CD14-positive monocyte (primary cell): ENCODE measurements around the gene ADIRF. TPM values are rescaled to one million over a fixed set of nuclear protein-coding genes. Genes with fewer than 3 reads are reported as not detected.
"Not testable (repeated sequence)": the region's sequence is repeated elsewhere in the genome, so short reads cannot be mapped to it uniquely, and the experiment has no call there.

Experiments
- DNase-seq, 3 donors: peaks; one replicate each; pipeline ENCODE4 v3.0.0-alpha.2; 2011 to 2022
- H2AFZ ChIP-seq: 2 replicates; pipeline ENCODE4 v1.6.0; 2012; ENCODE audit warnings: mild to moderate bottlenecking, low read depth, low read length, inconsistent platforms; ENCODE audit not compliant: insufficient read depth, poor library complexity, severe bottlenecking
- H3K27ac ChIP-seq, 2 donors: 1 replicate in 1 of 2; 2 replicates in 1 of 2; pipeline ENCODE4 v1.5.1; 2012 to 2013; ENCODE audit warnings: low read length in 2 of 2, control low read depth in 1 of 2, inconsistent platforms in 1 of 2, low read depth in 1 of 2, mild to moderate bottlenecking in 1 of 2
- H3K27me3 ChIP-seq, 2 donors: one replicate each; pipeline versions ENCODE4 v1.6.0 to v1.6.1; 2011 to 2013; ENCODE audit warnings: low read length in 2 of 2; ENCODE audit not compliant: control insufficient read depth in 2 of 2, insufficient read depth in 2 of 2
- H3K36me3 ChIP-seq, 2 donors: replicated peaks in 1 of 2; 1 replicate in 1 of 2; 2 replicates in 1 of 2; pipeline versions ENCODE4 v1.5.1 to v1.6.1; 2012 to 2013; ENCODE audit warnings: low read length in 2 of 2, control low read depth in 1 of 2, inconsistent platforms in 1 of 2, mild to moderate bottlenecking in 1 of 2; ENCODE audit not compliant: insufficient read depth in 2 of 2, control insufficient read depth in 1 of 2
- H3K4me1 ChIP-seq, 2 donors: 1 replicate in 1 of 2; 2 replicates in 1 of 2; pipeline versions ENCODE4 v1.5.1 to v1.6.1; 2012 to 2013; ENCODE audit warnings: low read length in 2 of 2, control low read depth in 1 of 2, inconsistent platforms in 1 of 2, mild to moderate bottlenecking in 1 of 2, moderate library complexity in 1 of 2; ENCODE audit not compliant: insufficient read depth in 2 of 2, control insufficient read depth in 1 of 2
- H3K4me2 ChIP-seq: replicated peaks from 2 replicates; pipeline ENCODE3; 2012; ENCODE audit warnings: low read length, moderate library complexity, mild to moderate bottlenecking; ENCODE audit not compliant: poor library complexity, severe bottlenecking; ENCODE audit errors: extremely low read depth
- H3K4me3 ChIP-seq, 3 experiments: fragments of 200-600 bp in 1 of 3; sonication (generic) in 1 of 3; replicated peaks in 1 of 3; 1 replicate in 2 of 3; 2 replicates in 1 of 3; pipeline ENCODE4 v1.5.1; 2011 to 2013; ENCODE audit warnings: low read length in 3 of 3, mild to moderate bottlenecking in 3 of 3, control low read depth in 2 of 3, low read depth in 2 of 3, inconsistent platforms in 1 of 3, moderate library complexity in 1 of 3
- H3K79me2 ChIP-seq: 2 replicates; pipeline ENCODE4 v1.6.0; 2012; ENCODE audit warnings: mild to moderate bottlenecking, control low read depth, inconsistent platforms, low read length, moderate library complexity; ENCODE audit not compliant: insufficient read depth
- H3K9ac ChIP-seq: 2 replicates; pipeline ENCODE4 v1.6.0; 2017; ENCODE audit warnings: low read length, mild to moderate bottlenecking; ENCODE audit not compliant: insufficient read depth, poor library complexity, severe bottlenecking
- H3K9me3 ChIP-seq, 2 donors: replicated peaks in 1 of 2; 1 replicate in 1 of 2; 2 replicates in 1 of 2; pipeline versions ENCODE4 v1.5.1 to v1.6.1; 2012 to 2013; ENCODE audit warnings: low read length in 2 of 2, control low read depth in 1 of 2; ENCODE audit not compliant: control insufficient read depth in 1 of 2, insufficient read depth in 1 of 2
- H4K20me1 ChIP-seq: 2 replicates; pipeline ENCODE4 v1.6.0; 2012; ENCODE audit warnings: mild to moderate bottlenecking, low read length, control low read depth, moderate library complexity; ENCODE audit not compliant: insufficient read depth
- H3K27ac Mint-ChIP-seq, 7 donors: one replicate each; pipeline ENCODE4 v1.8.0; 2020; ENCODE audit warnings: mild to moderate bottlenecking in 7 of 7, mixed read lengths in 7 of 7, moderate library complexity in 6 of 7, inconsistent platforms in 2 of 7
- H3K27me3 Mint-ChIP-seq, 3 donors: one replicate each; pipeline ENCODE4 v1.8.0; 2021 to 2022; ENCODE audit warnings: low read depth in 3 of 3, mild to moderate bottlenecking in 3 of 3, mixed read lengths in 3 of 3, moderate library complexity in 3 of 3, inconsistent platforms in 1 of 3
- H3K36me3 Mint-ChIP-seq, 2 donors: one replicate each; pipeline ENCODE4 v1.8.0; 2020; ENCODE audit warnings: mixed read lengths in 2 of 2, inconsistent platforms in 1 of 2, mild to moderate bottlenecking in 1 of 2
- H3K4me1 Mint-ChIP-seq: one replicate; pipeline ENCODE4 v1.8.0; 2020; ENCODE audit warnings: mild to moderate bottlenecking, mixed read lengths
- H3K4me3 Mint-ChIP-seq, 2 donors: one replicate each; pipeline ENCODE4 v1.8.0; 2020; ENCODE audit warnings: mild to moderate bottlenecking in 2 of 2, mixed read lengths in 2 of 2, moderate library complexity in 1 of 2
- H3K9me3 Mint-ChIP-seq, 7 donors: one replicate each; pipeline ENCODE4 v1.8.0; 2020 to 2022; ENCODE audit warnings: mixed read lengths in 7 of 7, mild to moderate bottlenecking in 6 of 7, moderate library complexity in 6 of 7, inconsistent platforms in 2 of 7
- WGBS: methylation state at CpG from one replicate; pipeline ENCODE4 v1.1.5; 2013; ENCODE audit warnings: missing lambda C conversion rate; ENCODE audit not compliant: insufficient coverage; 5-methylcytosine and 5-hydroxymethylcytosine counted together
- intact Hi-C, 2 donors: fragments of 100-400 bp; cut with micrococcal nuclease; formaldehyde crosslinking; loops; one replicate each; pipeline versions ENCODE4 v1.15.0 to v1.15.1; 2023
- polyA plus RNA-seq, 3 donors: library from polyadenylated mRNA; depleted of rRNA in 1 of 3; unstranded in 2 of 3; stranded (reverse) in 1 of 3; fragments of 300-500 nt in 2 of 3; fragments of >200 nt in 1 of 3; fragmentation: Illumina TruSeq in 2 of 3; gene quantifications; 1 replicate in 2 of 3; 2 replicates in 1 of 3; pipeline ENCODE4 v1.2.3, GENCODE V29; 2012 to 2021
- small RNA-seq: library from RNA; depleted of rRNA; stranded (forward); fragments of <200 nt; gene quantifications from one replicate; pipeline ENCODE3, GENCODE V24; 2012; ENCODE audit warnings: low read depth; ENCODE audit not compliant: insufficient read length

Gene ADIRF
- polyA plus RNA-seq, 3 donors, result 0.19 TPM; not detected in 2

DNA sequence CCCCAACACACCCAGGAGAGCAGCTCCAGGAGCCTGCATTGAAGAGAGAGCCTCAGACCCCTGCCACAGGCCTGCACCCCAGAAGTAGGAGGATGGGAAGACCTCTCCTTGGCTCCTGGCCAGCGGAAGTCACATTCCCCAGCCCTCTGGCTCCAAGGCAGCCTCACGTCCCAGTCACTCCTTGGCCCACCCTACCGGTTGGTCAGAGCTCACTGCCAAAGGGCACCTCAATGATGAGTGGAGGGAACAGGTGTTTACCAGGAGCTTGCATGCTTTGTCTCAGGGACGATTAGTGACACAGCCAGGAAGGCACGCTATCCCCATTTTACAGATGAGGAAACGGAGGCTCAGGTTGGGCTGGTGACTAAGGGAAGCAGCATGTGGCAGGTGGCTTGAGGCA lies 50.8 kb downstream of the ADIRF start:
- 90% methylated on average over 2 of the region's 6 CpGs for WGBS
- H3K9me3 Mint-ChIP-seq, H3K27me3 Mint-ChIP-seq, H3K9me3 ChIP-seq, H3K4me1 Mint-ChIP-seq, intact Hi-C loops, H3K36me3 ChIP-seq, H2AFZ ChIP-seq, H3K4me2 ChIP-seq, DNase-seq, H3K27ac Mint-ChIP-seq, H3K4me1 ChIP-seq, H3K4me3 Mint-ChIP-seq, H3K27ac ChIP-seq, H3K79me2 ChIP-seq, H3K27me3 ChIP-seq, H3K36me3 Mint-ChIP-seq, H4K20me1 ChIP-seq, H3K4me3 ChIP-seq, H3K9ac ChIP-seq: not testable (repeated sequence)

DNA sequence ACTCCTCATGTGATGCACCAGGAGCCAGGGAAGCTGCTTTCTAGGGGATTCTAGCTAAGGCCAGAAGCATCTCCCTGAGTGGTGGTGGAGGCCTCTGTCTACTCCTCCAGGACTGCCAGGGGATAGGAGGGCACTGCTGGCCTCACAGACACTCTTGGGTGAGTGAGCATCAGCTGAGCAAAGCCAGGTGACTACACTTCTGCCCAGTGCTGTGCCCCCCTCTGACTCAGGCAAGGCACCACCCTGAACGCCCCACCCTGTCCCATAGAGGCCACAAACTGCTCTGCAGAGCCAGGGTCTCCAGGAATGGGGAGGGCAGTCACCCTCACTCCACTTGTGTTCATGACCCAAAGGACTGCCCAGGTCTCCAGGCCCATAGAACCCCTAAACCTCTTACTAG lies 51.2 kb downstream of the ADIRF start:
- WGBS, result 100% methylated on average over 1 of the region's 1 CpG
- H3K4me3 ChIP-seq, H3K27ac ChIP-seq, H3K9me3 Mint-ChIP-seq, intact Hi-C loops, H4K20me1 ChIP-seq, H3K27ac Mint-ChIP-seq, H3K9ac ChIP-seq, H3K4me1 ChIP-seq, H3K36me3 Mint-ChIP-seq, H3K4me1 Mint-ChIP-seq, H3K27me3 Mint-ChIP-seq, H3K79me2 ChIP-seq, H3K4me2 ChIP-seq, H3K9me3 ChIP-seq, H3K4me3 Mint-ChIP-seq, H2AFZ ChIP-seq, DNase-seq, H3K36me3 ChIP-seq, H3K27me3 ChIP-seq: not testable (repeated sequence)

DNA sequence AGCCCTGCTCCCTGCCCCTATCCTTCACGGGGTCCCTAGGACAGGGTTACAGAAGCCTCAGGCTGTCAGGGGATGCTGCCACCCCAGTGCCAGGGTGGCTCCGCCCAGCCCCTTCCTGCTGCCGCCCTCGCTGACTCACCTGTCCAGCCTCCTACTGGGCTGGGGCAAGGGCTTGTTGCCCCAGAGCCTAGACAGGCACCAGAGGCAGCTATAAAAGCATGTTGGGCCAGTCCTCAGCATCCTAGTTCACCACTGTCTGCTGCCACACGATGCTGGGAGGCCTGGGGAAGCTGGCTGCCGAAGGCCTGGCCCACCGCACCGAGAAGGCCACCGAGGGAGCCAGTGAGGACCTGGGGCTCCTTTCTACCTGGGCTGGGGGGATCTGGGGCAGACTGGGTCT lies 51.8 kb downstream of the ADIRF start, which contains the start of gene FAM25A:
Gene FAM25A, plus strand, starts transcription at position 239 of the 400 bp plus-strand sequence. Its CDS starts 31 bp downstream, at position 270.
- H3K9me3 Mint-ChIP-seq, H3K27me3 Mint-ChIP-seq, H3K27ac Mint-ChIP-seq, H3K4me3 ChIP-seq, H2AFZ ChIP-seq, H3K4me1 Mint-ChIP-seq, H3K36me3 ChIP-seq, H3K9me3 ChIP-seq, intact Hi-C loops, H3K9ac ChIP-seq, H3K4me3 Mint-ChIP-seq, H3K27ac ChIP-seq, H3K27me3 ChIP-seq, H3K4me2 ChIP-seq, H3K36me3 Mint-ChIP-seq, H3K79me2 ChIP-seq, H3K4me1 ChIP-seq, H4K20me1 ChIP-seq, DNase-seq: not testable (repeated sequence)
- WGBS, result 89% methylated on average over 4 of the region's 9 CpGs

Small RNA genes within 50 kb of the gene (small RNA-seq; reads per million reads assigned to genes)
- gene BMS1P3, result not detected
- not detected for gene FAM25A

Other genes with a start within 250 kb of the ADIRF start
- under 1 TPM; 0.25 to 0.67 (median 0.61) TPM for gene BMPR1A, start 211.9 kb upstream of the ADIRF start, polyA plus RNA-seq
- 1 to 10 TPM in 1 of 3 donors, under 1 TPM in 1, not detected in 1; 0.07 to 1.8 TPM for gene MMRN2, start 10.9 kb upstream of the ADIRF start, polyA plus RNA-seq
- 1 to 10 TPM in 1 of 3 donors, not detected in 2; 1.8 TPM for gene SNCG, start 9.9 kb upstream of the ADIRF start, polyA plus RNA-seq
- not detected for gene FAM25A, start 51.8 kb downstream of the ADIRF start, polyA plus RNA-seq
- gene GLUD1, start 126.4 kb downstream of the ADIRF start, polyA plus RNA-seq, result 100 to 1,000 TPM in 2 of 3 donors, 10 to 100 TPM in 1; 63.6 to 175 (median 163) TPM
- 10 to 100 TPM; 10.2 to 16.3 (median 16.2) TPM for gene SHLD2, start 126.7 kb downstream of the ADIRF start, polyA plus RNA-seq